ENCODE data around the gene ATRNL1. TPM values are rescaled to one million over a fixed set of nuclear protein-coding genes. Genes with fewer than 3 reads are reported as not detected.
"Not testable (repeated sequence)": the region's sequence is repeated elsewhere in the genome, so short reads cannot be mapped to it uniquely, and the experiment has no call there.

Gene ATRNL1
- polyA plus RNA-seq, 1 experiment: 0.20 TPM

DNA sequence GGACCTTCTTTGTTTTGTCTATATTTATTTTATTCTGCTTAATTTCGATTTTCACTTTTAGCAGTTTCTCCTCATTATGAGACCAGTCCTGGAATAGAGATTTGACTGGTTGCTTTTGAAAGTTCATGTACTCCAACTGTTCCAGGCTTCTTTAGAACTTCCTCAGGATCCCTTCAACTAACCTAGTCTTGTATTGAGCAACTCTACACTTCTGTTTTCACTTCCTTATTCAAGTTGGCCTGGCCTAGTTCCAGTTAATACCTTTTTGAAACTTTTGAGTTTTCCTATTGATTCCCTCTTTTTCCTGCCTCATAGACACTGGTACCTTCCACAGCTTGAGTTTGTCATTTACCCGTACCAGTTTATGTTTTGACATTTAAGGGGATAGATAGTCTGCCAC lies 421.7 kb downstream of the ATRNL1 start:
- Histone ChIP-seq H3K4me3 (ENCODE audit: low read depth, low read length) (no peak overlapping the region), H3K27ac (ENCODE audit: low read depth, low read length) (no peak overlapping the region), H3K9me3 (ENCODE audit: control insufficient read depth, insufficient read depth, low read length) (no peaks in the 10 kb centered on the region), H3K27me3 (ENCODE audit: control insufficient read depth, insufficient read depth, low read length) (no peaks in the 10 kb centered on the region)
- ChIA-PET CTCF (no interaction called here), POLR2A (no interaction called here)
- TF ChIP-seq, protein P1, sequence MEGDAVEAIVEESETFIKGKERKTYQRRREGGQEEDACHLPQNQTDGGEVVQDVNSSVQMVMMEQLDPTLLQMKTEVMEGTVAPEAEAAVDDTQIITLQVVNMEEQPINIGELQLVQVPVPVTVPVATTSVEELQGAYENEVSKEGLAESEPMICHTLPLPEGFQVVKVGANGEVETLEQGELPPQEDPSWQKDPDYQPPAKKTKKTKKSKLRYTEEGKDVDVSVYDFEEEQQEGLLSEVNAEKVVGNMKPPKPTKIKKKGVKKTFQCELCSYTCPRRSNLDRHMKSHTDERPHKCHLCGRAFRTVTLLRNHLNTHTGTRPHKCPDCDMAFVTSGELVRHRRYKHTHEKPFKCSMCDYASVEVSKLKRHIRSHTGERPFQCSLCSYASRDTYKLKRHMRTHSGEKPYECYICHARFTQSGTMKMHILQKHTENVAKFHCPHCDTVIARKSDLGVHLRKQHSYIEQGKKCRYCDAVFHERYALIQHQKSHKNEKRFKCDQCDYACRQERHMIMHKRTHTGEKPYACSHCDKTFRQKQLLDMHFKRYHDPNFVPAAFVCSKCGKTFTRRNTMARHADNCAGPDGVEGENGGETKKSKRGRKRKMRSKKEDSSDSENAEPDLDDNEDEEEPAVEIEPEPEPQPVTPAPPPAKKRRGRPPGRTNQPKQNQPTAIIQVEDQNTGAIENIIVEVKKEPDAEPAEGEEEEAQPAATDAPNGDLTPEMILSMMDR (IDR thresholded peaks at IDR 0.05; ENCODE audit: low read depth, low read length): no peak
- no peak for DNase-seq (ENCODE audit: low read depth, low spot score)

DNA sequence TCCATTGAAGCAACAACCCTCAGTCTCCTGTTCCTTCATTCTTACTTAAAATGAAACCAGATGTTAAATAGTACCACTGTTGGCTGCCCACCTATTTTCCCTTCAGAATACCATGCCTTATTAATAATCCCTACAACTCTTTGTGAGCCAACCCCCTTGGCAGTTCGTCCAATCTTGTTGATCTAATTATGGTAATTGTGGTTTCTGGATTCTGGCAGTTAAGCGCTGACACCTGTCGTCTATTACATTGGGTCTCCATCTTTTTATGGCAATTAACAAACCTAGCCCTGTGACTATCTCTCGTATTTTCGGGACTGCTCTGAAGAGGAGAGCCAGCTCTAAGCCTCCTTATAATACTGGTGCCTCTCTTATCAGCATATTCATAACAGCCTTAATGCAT lies 432.0 kb downstream of the ATRNL1 start:
- CTCF ChIA-PET: no interaction called here
- Histone ChIP-seq H3K9me3 (ENCODE audit: control insufficient read depth, insufficient read depth, low read length) (no peaks in the 10 kb centered on the region), H3K27ac (ENCODE audit: low read depth, low read length) (no peak overlapping the region), H3K4me3 (ENCODE audit: low read depth, low read length) (no peak overlapping the region), H3K27me3 (ENCODE audit: control insufficient read depth, insufficient read depth, low read length) (no peaks in the 10 kb centered on the region)
- POLR2A ChIA-PET: no interaction called here
- no peak for DNase-seq (ENCODE audit: low read depth, low spot score)
- TF ChIP-seq, protein P1 (IDR thresholded peaks at IDR 0.05; ENCODE audit: low read depth, low read length): no peak

DNA sequence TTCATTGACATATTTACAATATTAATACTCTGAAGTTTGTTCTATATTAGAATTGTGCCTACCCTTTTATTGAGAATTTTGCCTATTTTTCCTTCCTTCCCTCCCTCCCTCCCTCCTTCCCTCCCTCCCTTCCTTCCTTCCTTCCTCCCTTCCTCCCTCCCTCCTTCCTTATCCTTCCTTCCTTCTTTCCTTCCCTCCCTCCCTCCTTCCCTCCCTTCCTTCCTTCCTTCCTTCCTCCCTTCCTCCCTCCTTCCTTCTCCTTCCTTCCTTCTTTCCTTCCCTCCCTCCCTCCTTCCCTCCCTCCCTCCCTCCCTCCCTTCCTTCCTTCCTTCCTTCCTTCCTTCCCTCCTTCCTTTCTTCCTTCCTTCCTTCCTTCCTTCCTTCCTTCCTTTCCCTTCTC lies 434.5 kb downstream of the ATRNL1 start:
- H3K9me3 ChIP-seq (ENCODE audit: control insufficient read depth, insufficient read depth, low read length); POLR2A ChIA-PET; DNase-seq (ENCODE audit: low read depth, low spot score); H3K4me3 ChIP-seq (ENCODE audit: low read depth, low read length); CTCF ChIA-PET; H3K27me3 ChIP-seq (ENCODE audit: control insufficient read depth, insufficient read depth, low read length); H3K27ac ChIP-seq (ENCODE audit: low read depth, low read length): not testable (repeated sequence)

DNA sequence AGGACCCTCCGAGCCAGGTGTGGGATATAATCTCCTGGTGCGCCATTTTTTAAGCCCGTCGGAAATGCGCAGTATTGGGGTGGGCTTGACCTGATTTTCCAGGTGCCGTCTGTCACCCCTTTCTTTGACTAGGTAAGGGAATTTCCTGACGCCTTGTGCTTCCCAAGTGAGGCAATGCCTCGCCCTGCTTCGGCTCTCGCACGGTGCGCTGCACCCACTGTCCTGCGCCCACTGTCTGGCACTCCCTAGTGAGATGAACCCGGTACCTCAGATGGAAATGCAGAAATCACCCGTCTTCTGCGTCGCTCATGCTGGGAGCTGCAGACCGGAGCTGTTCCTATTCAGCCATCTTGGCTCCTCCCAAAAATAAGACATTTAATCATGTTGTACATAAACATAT lies 443.2 kb downstream of the ATRNL1 start:
- H3K4me3 ChIP-seq (ENCODE audit: low read depth, low read length); H3K27ac ChIP-seq (ENCODE audit: low read depth, low read length); DNase-seq (ENCODE audit: low read depth, low spot score); CTCF ChIA-PET; H3K9me3 ChIP-seq (ENCODE audit: control insufficient read depth, insufficient read depth, low read length); POLR2A ChIA-PET; H3K27me3 ChIP-seq (ENCODE audit: control insufficient read depth, insufficient read depth, low read length): not testable (repeated sequence)

DNA sequence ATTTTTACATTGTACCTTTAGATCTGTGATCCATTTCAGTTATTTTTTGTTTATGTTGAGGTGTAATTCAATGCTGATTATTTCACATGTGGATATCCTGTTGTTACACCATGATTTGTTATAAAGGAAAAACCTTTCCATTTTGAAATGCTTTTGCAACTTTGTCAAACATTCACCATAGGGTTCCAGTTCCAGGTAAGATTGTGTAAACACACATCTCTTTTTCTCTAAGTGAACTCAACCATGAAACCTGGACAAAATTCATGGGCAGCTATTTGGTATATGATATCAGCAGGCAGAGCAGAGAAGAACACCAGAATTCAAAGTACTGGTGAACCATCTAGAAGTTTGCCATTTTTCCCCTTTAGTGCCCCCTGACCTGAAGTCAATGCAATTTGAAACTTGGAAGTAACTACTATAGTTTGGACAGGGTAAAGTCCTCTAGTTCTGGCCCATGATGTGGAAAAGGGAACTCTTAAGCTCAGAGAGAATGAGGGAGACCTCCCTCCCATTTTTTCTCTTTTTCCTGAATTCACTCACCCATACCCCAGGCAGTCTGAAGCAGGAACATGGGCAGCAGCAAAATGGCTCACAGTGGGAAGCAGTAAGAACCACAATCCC lies 446.1 kb downstream of the ATRNL1 start:
- CTCF ChIA-PET: no interaction called here
- DNase-seq (ENCODE audit: low read depth, low spot score): no peak

DNA sequence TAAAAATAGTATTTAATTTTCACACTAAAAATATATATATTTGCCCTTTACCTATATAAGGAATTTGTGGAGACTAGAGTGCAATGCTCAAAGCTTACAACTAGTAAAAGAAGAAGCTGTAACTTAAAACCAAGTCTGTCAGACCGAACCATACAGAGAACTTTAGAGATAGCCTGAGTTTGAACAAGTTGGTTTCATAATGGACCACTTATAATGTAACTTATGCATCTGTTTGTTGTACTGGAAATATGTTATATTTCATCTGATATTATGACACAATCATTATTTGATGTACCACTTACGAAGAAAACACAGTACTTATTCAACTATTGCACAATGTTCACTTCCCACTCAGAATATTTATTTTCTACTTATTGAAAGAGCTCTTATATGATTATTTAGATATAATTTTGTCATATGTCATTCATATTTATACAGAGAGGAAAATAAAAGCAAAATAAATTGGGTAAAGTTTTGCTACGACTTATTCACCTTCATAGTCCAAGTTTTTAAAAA lies 462.8 kb downstream of the ATRNL1 start:
- DNase-seq (ENCODE audit: low read depth, low spot score): no peak
- CTCF ChIA-PET: no interaction called here
- Histone ChIP-seq H3K9me3 (ENCODE audit: control insufficient read depth, insufficient read depth, low read length) (no peaks in the 10 kb centered on the region), H3K27me3 (ENCODE audit: control insufficient read depth, insufficient read depth, low read length) (no peaks in the 10 kb centered on the region), H3K4me3 (ENCODE audit: low read depth, low read length) (no peak overlapping the region), H3K27ac (ENCODE audit: low read depth, low read length) (no peak overlapping the region)
- POLR2A ChIA-PET: no interaction called here
- TF ChIP-seq, protein P1 (IDR thresholded peaks at IDR 0.05; ENCODE audit: low read depth, low read length): no peak

More for the DNA sequence above, 446.1 kb downstream of the ATRNL1 start:
- Histone ChIP-seq H3K4me3 (ENCODE audit: low read depth, low read length) (no peak overlapping the region), H3K27ac (ENCODE audit: low read depth, low read length) (no peak overlapping the region), H3K27me3 (ENCODE audit: control insufficient read depth, insufficient read depth, low read length) (no peaks in the 10 kb centered on the region), H3K9me3 (ENCODE audit: control insufficient read depth, insufficient read depth, low read length) (peaks cover 4% of the 10 kb centered on the region)
- TF ChIP-seq, protein P1 (IDR thresholded peaks at IDR 0.05; ENCODE audit: low read depth, low read length): no peak
- POLR2A ChIA-PET: no interaction called here

Measured in AG04450 (cell line).